Transverse colon (tissue), 4 donors: ENCODE results near the gene ANK3. TPM values are rescaled to one million over a fixed set of nuclear protein-coding genes. Genes with fewer than 3 reads are reported as not detected.

ENCODE experiments used
- DNase-seq: peaks from one replicate; pipeline ENCODE4 v3.0.0-alpha.2; 2019
- H3K27ac ChIP-seq, 4 donors: fragments of 200-600 bp; sonication (generic); 2 replicates each; pipeline ENCODE4 v1.5.1; 2016 to 2018; ENCODE audit warnings: inconsistent platforms in 4 of 4
- H3K27me3 ChIP-seq: fragments of 200-600 bp; sonication (generic); 2 replicates; pipeline ENCODE4 v1.5.1; 2017; ENCODE audit warnings: inconsistent platforms
- H3K36me3 ChIP-seq, 4 donors: fragments of 200-600 bp; sonication (generic); 2 replicates each; pipeline ENCODE4 v1.5.1; 2017 to 2019; ENCODE audit warnings: inconsistent platforms in 4 of 4
- H3K4me1 ChIP-seq, 4 donors: fragments of 200-600 bp; sonication (generic); 2 replicates each; pipeline ENCODE4 v1.5.1; 2017 to 2020; ENCODE audit warnings: inconsistent platforms in 4 of 4
- H3K4me3 ChIP-seq, 4 donors: fragments of 200-600 bp; sonication (generic); 1 replicate in 1 of 4; 2 replicates in 3 of 4; pipeline versions ENCODE4 v1.5.1 to v1.6.1; 2017 to 2019; ENCODE audit warnings: inconsistent platforms in 4 of 4
- H3K9me3 ChIP-seq, 2 donors: fragments of 200-600 bp; sonication (generic); 2 replicates each; pipeline ENCODE4 v1.5.1; 2017 to 2019; ENCODE audit warnings: inconsistent platforms in 2 of 2
- EP300 ChIP-seq: sonication (generic); formaldehyde crosslinking; IDR thresholded peaks from one replicate; pipeline ENCODE4 v1.6.1; 2017; ENCODE audit warnings: antibody characterized with exemption, low read depth
- POLR2A ChIP-seq: fragments of 450-650 bp; IDR thresholded peaks from one replicate; pipeline ENCODE4 v1.6.1; 2016; ENCODE audit warnings: antibody characterized with exemption, mild to moderate bottlenecking, moderate library complexity
- POLR2AphosphoS5 ChIP-seq, 3 donors: sonication (generic); formaldehyde crosslinking; IDR thresholded peaks; one replicate each; pipeline ENCODE4 v1.6.1; 2016; ENCODE audit warnings: antibody characterized with exemption in 3 of 3
- WGBS, 2 donors: methylation state at CpG; one replicate each; pipeline ENCODE4 v1.1.5; 2018; ENCODE audit warnings: low coverage in 1 of 2; 5-methylcytosine and 5-hydroxymethylcytosine counted together
- in situ Hi-C, 4 donors: fragments of 200-750 bp; cut with MboI; loops; one replicate each; pipeline versions ENCODE4 v1.15.0 to v1.15.1; 2017; ENCODE audit warnings: low sequenced_read_pairs in 3 of 4, low pct_ligation_motif_present in 1 of 4, low pct_unique_long_range_greater_than_20kb in 1 of 4
- intact Hi-C: fragments of 100-400 bp; cut with DNase I; formaldehyde crosslinking; loops from one replicate; pipeline ENCODE4 v1.15.1; 2023; ENCODE audit warnings: low total_unique reads
- total RNA-seq, 4 donors: library from RNA; depleted of rRNA; stranded (reverse); fragments of >200 nt; gene quantifications; one replicate each; pipeline ENCODE4 v1.1.0, GENCODE V29; 2016
- TF ChIP-seq, protein P1 (sequence below), 5 experiments: fragments of 200-600 bp in 3 of 5; fragments of 450-650 bp in 2 of 5; sonication (generic) in 3 of 5; IDR thresholded peaks; 1 replicate in 2 of 5; 2 replicates in 3 of 5; pipeline ENCODE4 v1.5.1; 2016 to 2017; ENCODE audit warnings: antibody characterized with exemption in 5 of 5, inconsistent platforms in 3 of 5, mild to moderate bottlenecking in 2 of 5, moderate library complexity in 1 of 5

Gene ANK3
- total RNA-seq, 4 donors from 2014 or later, result 41.2 to 230 (median 172) TPM

DNA sequence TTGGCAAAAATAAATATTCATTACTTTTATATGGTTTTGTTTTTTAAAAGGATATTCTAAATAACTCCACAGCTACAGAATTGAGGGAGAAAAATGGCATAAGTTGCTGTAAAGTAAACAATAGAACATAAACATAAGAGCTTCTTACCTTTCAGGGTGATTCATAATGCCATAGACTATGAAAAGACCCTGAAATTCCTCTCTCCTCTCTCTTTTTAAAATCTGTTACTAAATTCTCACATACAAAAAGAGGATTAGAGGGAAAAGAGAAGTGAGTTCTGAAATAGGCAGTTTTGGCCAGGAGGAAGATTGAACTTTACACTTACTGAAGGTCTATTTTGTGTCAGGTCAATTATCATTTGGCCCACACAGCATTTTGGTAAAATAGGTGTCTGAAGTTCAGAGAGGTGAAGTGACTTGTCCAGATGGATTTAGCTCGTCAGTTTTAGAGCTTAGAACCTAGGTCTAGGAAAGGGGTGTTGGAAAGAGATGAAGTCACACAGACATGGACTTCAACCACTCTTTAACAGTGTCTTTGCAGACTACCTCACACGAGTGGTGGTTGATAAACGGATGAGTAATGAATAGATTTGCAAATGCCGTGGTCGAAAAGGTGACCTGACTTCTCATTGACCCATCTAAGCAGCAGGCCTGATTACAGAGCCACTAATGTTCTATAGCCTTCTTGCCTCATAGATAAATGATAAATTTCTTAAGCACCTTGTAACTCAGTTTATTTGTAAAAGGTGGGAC, 292.7 kb downstream of the ANK3 start:
- in situ Hi-C loops, result loop anchor here (10.0 to 25.0 kb wide), 4 partner anchors 108 to 565 kb away; no protein-coding TSS in a partner anchor
- no peak for DNase-seq
- intact Hi-C loops, result loop anchor here (5.0 kb wide), 1 partner anchor 115 kb away; no protein-coding TSS in a partner anchor

DNA sequence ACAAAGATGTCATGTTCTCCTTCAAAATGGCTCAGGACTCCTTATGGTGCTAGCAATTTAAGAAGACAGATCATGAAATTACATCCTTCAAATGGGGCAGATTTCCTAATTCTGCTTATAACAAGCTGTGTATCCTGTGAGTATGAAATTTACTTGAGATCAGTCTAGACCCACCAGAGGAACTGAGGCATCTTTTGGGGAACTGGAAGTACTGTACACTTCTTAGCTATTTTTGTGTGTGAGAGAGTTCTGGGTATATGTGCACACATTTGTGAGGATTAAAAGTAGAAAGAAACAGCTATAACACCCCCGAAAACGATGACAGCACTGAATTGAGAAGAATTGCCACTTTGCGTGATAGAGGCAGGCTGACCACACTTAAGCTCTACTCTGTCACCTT, 296.4 kb downstream of the ANK3 start:
- Histone ChIP-seq H3K9me3 (no peaks in the 10 kb centered on the region), H3K4me3 (no peak overlapping the region), H3K36me3 (no peaks in the 10 kb centered on the region), H3K4me1 (peaks cover 0 to 3% (median 0%) of the 10 kb centered on the region in 4 donors), H3K27me3 (no peaks in the 10 kb centered on the region), H3K27ac (no peak overlapping the region)
- intact Hi-C loops (no loop called here), in situ Hi-C loops (loop anchor here (10.0 to 25.0 kb wide), 4 partner anchors 111 to 569 kb away; no protein-coding TSS in a partner anchor)
- 85 to 86% methylated on average over 3 of the region's 3 CpGs for WGBS, 2 donors
- DNase-seq, result no peak
- TF ChIP-seq POLR2A (no peak), EP300 (no peak), POLR2AphosphoS5 (IDR thresholded peaks at IDR 0.05) (no peak)
- TF ChIP-seq, protein P1, sequence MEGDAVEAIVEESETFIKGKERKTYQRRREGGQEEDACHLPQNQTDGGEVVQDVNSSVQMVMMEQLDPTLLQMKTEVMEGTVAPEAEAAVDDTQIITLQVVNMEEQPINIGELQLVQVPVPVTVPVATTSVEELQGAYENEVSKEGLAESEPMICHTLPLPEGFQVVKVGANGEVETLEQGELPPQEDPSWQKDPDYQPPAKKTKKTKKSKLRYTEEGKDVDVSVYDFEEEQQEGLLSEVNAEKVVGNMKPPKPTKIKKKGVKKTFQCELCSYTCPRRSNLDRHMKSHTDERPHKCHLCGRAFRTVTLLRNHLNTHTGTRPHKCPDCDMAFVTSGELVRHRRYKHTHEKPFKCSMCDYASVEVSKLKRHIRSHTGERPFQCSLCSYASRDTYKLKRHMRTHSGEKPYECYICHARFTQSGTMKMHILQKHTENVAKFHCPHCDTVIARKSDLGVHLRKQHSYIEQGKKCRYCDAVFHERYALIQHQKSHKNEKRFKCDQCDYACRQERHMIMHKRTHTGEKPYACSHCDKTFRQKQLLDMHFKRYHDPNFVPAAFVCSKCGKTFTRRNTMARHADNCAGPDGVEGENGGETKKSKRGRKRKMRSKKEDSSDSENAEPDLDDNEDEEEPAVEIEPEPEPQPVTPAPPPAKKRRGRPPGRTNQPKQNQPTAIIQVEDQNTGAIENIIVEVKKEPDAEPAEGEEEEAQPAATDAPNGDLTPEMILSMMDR (IDR thresholded peaks at IDR 0.05), result no peak

More for the DNA sequence above, 292.7 kb downstream of the ANK3 start:
- Histone ChIP-seq H3K36me3 (no peaks in the 10 kb centered on the region), H3K27ac (no peak overlapping the region), H3K9me3 (no peaks in the 10 kb centered on the region), H3K4me3 (no peak overlapping the region), H3K27me3 (no peaks in the 10 kb centered on the region), H3K4me1 (peaks cover 0 to 11% (median 0%) of the 10 kb centered on the region in 4 donors)
- WGBS, 2 donors, result 57 to 64% methylated on average over 4 to 5 of the region's 5 CpGs
- TF ChIP-seq POLR2A (no peak), EP300 (no peak), POLR2AphosphoS5 (IDR thresholded peaks at IDR 0.05) (no peak)
- TF ChIP-seq, protein P1 (IDR thresholded peaks at IDR 0.05), result no peak

- Histone ChIP-seq H3K36me3 (peaks cover 0 to 10% (median 0%) of the 10 kb centered on the region in 4 donors), H3K27me3 (no peaks in the 10 kb centered on the region), H3K27ac (no peak overlapping the region), H3K4me3 (no peak overlapping the region), H3K4me1 (peaks cover 0 to 3% (median 2%) of the 10 kb centered on the region in 4 donors), H3K9me3 (no peaks in the 10 kb centered on the region)
- in situ Hi-C loops, result loop anchor here in 1 of 4 donors (25.0 kb wide), 1 partner anchor 575 kb away; no protein-coding TSS in a partner anchor
- 76 to 89% methylated on average over 2 of the region's 2 CpGs for WGBS, 2 donors
- DNase-seq, result no peak
- intact Hi-C loops, result no loop called here
- TF ChIP-seq, protein P1 (IDR thresholded peaks at IDR 0.05), result no peak
- TF ChIP-seq POLR2A (no peak), EP300 (no peak), POLR2AphosphoS5 (IDR thresholded peaks at IDR 0.05) (no peak)
Measured at GRCh38 chr10:60086862-60087261, 302.8 kb downstream of the ANK3 start.

- Histone ChIP-seq H3K4me1 (peaks cover 0 to 3% (median 2%) of the 10 kb centered on the region in 4 donors), H3K4me3 (no peak overlapping the region), H3K27ac (no peak overlapping the region), H3K9me3 (no peaks in the 10 kb centered on the region), H3K36me3 (peaks cover 0 to 10% (median 0%) of the 10 kb centered on the region in 4 donors), H3K27me3 (no peaks in the 10 kb centered on the region)
- intact Hi-C loops, result no loop called here
- TF ChIP-seq POLR2AphosphoS5 (IDR thresholded peaks at IDR 0.05) (no peak), POLR2A (no peak), EP300 (no peak)
- TF ChIP-seq, protein P1 (IDR thresholded peaks at IDR 0.05), result no peak
- 94 to 97% methylated on average over 3 to 4 of the region's 4 CpGs for WGBS, 2 donors
- in situ Hi-C loops, result loop anchor here in 1 of 4 donors (25.0 kb wide), 1 partner anchor 576 kb away; no protein-coding TSS in a partner anchor
- no peak for DNase-seq
Measured at GRCh38 chr10:60086421-60086820, 303.3 kb downstream of the ANK3 start.
